DOHH2 (cell line): ENCODE results near the gene HEATR9.

ENCODE experiments used
- H3F3A ChIP-seq: fragments of 200-600 bp; sonication (generic), shearing (Covaris generic); 2 replicates; pipeline ENCODE4 v1.6.0; 2016; ENCODE audit warnings: antibody characterized with exemption, mild to moderate bottlenecking; ENCODE audit not compliant: control insufficient read depth, insufficient read depth
- H3K27ac ChIP-seq: fragments of 200-600 bp; sonication (generic); 2 replicates; pipeline ENCODE4 v1.5.1; 2014; ENCODE audit warnings: low read depth, mild to moderate bottlenecking, low read length, moderate library complexity
- H3K27me3 ChIP-seq: fragments of 200-600 bp; sonication (generic); 2 replicates; pipeline ENCODE4 v1.6.1; 2014; ENCODE audit warnings: mild to moderate bottlenecking, low read length, mixed read lengths; ENCODE audit not compliant: control insufficient read depth
- H3K36me3 ChIP-seq: fragments of 200-600 bp; sonication (generic); 2 replicates; pipeline ENCODE4 v1.6.1; 2014; ENCODE audit warnings: mild to moderate bottlenecking, low read length, moderate library complexity, mixed read lengths; ENCODE audit not compliant: control insufficient read depth
- H3K4me1 ChIP-seq: fragments of 200-600 bp; sonication (generic); 2 replicates; pipeline ENCODE4 v1.6.1; 2014; ENCODE audit warnings: mild to moderate bottlenecking, low read length, mixed read lengths; ENCODE audit not compliant: control insufficient read depth
- H3K4me2 ChIP-seq: fragments of 200-600 bp; sonication (generic); 2 replicates; pipeline ENCODE4 v1.6.0; 2014; ENCODE audit warnings: mild to moderate bottlenecking, low read length, moderate library complexity
- H3K4me3 ChIP-seq: fragments of 200-600 bp; sonication (generic); 2 replicates; pipeline ENCODE4 v1.5.1; 2014; ENCODE audit warnings: mild to moderate bottlenecking, low read length, mixed read lengths
- H3K79me2 ChIP-seq: fragments of 200-600 bp; sonication (generic); 2 replicates; pipeline ENCODE4 v1.6.1; 2014; ENCODE audit warnings: mild to moderate bottlenecking, low read length, mixed read lengths; ENCODE audit not compliant: control insufficient read depth
- H3K9me2 ChIP-seq: fragments of 200-600 bp; sonication (generic); replicated peaks from 2 replicates; pipeline ENCODE4 v1.6.1; 2014; ENCODE audit warnings: mild to moderate bottlenecking, low read length, mixed read lengths; ENCODE audit not compliant: control insufficient read depth
- H3K9me3 ChIP-seq: fragments of 200-600 bp; sonication (generic); 2 replicates; pipeline ENCODE4 v1.6.1; 2014; ENCODE audit warnings: antibody characterized with exemption, low read length, mixed read lengths; ENCODE audit not compliant: control insufficient read depth, insufficient read depth
- H4K20me1 ChIP-seq: fragments of 200-600 bp; sonication (generic); 2 replicates; pipeline ENCODE4 v1.6.0; 2014; ENCODE audit warnings: low read depth, mild to moderate bottlenecking, antibody characterized with exemption, low read length, moderate library complexity; ENCODE audit not compliant: control insufficient read depth, insufficient read depth
- CTCF ChIP-seq: fragments of 200-600 bp; sonication (generic); IDR thresholded peaks from one replicate; pipeline ENCODE4 v1.5.1; 2014; ENCODE audit warnings: antibody characterized with exemption, mild to moderate bottlenecking, low read depth, low read length; ENCODE audit not compliant: poor library complexity, severe bottlenecking
- EZH2phosphoT487 ChIP-seq: fragments of 200-600 bp; sonication (generic); IDR thresholded peaks from 2 replicates; pipeline ENCODE4 v1.6.1; 2017; ENCODE audit warnings: borderline replicate concordance, mild to moderate bottlenecking, antibody characterized with exemption, low read length, moderate library complexity, mixed read lengths

The HEATR9 gene

GRCh38 chr17:35868737-35869136 lies at the start of gene HEATR9:
HEATR9 (minus strand) TSS chr17:35868891; CDS start chr17:35868742, 149 bp downstream.
- H3K9me2 ChIP-seq: no peaks in the 10 kb centered on the region
- H3K27ac ChIP-seq: no peak within 1 kb of the TSS
- no peaks in the 10 kb centered on the region for H4K20me1 ChIP-seq
- TF ChIP-seq CTCF: no peak
- no peak for TF ChIP-seq EZH2phosphoT487
- H3K36me3 ChIP-seq: no peaks in the 10 kb centered on the region
- no peaks in the 10 kb centered on the region for H3K4me1 ChIP-seq
- H3K79me2 ChIP-seq: no peaks in the 10 kb centered on the region
- H3K4me2 ChIP-seq: no peak within 1 kb of the TSS
- no peaks in the 10 kb centered on the region for H3K9me3 ChIP-seq
- H3K27me3 ChIP-seq: no peaks in the 10 kb centered on the region
- no peaks in the 10 kb centered on the region for H3F3A ChIP-seq
- H3K4me3 ChIP-seq: no peak within 1 kb of the TSS

- Histone ChIP-seq H3F3A (no peaks in the 10 kb centered on the region), H3K27me3 (no peaks in the 10 kb centered on the region), H3K4me2 (no peak overlapping the region), H3K4me3 (no peak overlapping the region), H3K27ac (no peak overlapping the region), H3K9me3 (no peaks in the 10 kb centered on the region), H3K79me2 (no peaks in the 10 kb centered on the region), H3K36me3 (peaks cover 2% of the 10 kb centered on the region), H4K20me1 (no peaks in the 10 kb centered on the region), H3K9me2 (no peaks in the 10 kb centered on the region), H3K4me1 (no peaks in the 10 kb centered on the region)
- TF ChIP-seq EZH2phosphoT487 (no peak), CTCF (no peak)
Measured at GRCh38 chr17:35917519-35918213, 49.0 kb upstream of the HEATR9 start.

- no peaks in the 10 kb centered on the region for H4K20me1 ChIP-seq
- no peaks in the 10 kb centered on the region for H3K79me2 ChIP-seq
- no peaks in the 10 kb centered on the region for H3K9me2 ChIP-seq
- no peak overlapping the region for H3K4me3 ChIP-seq
- H3K4me1 ChIP-seq: no peaks in the 10 kb centered on the region
- H3F3A ChIP-seq: no peaks in the 10 kb centered on the region
- no peaks in the 10 kb centered on the region for H3K27me3 ChIP-seq
- no peaks in the 10 kb centered on the region for H3K36me3 ChIP-seq
- no peak overlapping the region for H3K4me2 ChIP-seq
- no peak overlapping the region for H3K27ac ChIP-seq
- H3K9me3 ChIP-seq: no peaks in the 10 kb centered on the region
- TF ChIP-seq CTCF (no peak), EZH2phosphoT487 (no peak)
Measured at GRCh38 chr17:35915153-35915964, 46.7 kb upstream of the HEATR9 start.
